ENCODE measurements around the gene NAPA. TPM values are rescaled to one million over a fixed set of nuclear protein-coding genes. Genes with fewer than 3 reads are reported as not detected.

NAPA gene
- total and polyA plus RNA-seq, 10 of the 15 experiments (the other 5 are each of a cell fraction or from before 2014, with no cell fraction given): 8.2 to 193 (median 102) TPM

- TF ChIP-seq SMC3 (IDR thresholded peaks at IDR 0.05; ENCODE audit: borderline replicate concordance, low read length) (peak; percentile 49; the same call in 1 of the 2 replicates), ZNF207 (IDR thresholded peaks at IDR 0.05; ENCODE audit: borderline replicate concordance) (peak; percentile 69; the same call in 1 of the 2 replicates), STAT3 (IDR thresholded peaks at IDR 0.05; ENCODE audit: low read depth, low read length) (no peak), RFX5 (IDR thresholded peaks at IDR 0.05; ENCODE audit: low read depth, low read length) (no peak), E2F4 (IDR thresholded peaks at IDR 0.05; ENCODE audit: low read depth, low read length) (0 out of 2 replicates have a peak, but pooled peaks have one; percentile 6), CEBPB (IDR thresholded peaks at IDR 0.05; ENCODE audit: borderline replicate concordance in 1 of 2, low read depth in 2 of 2, low read length in 2 of 2) (peak in 1 of 2 experiments; percentile 15; a peak in 1 of 4 replicates), MLLT1 (IDR thresholded peaks at IDR 0.05) (peak; percentile 21; the same call in 1 of the 2 replicates), SIX5 (IDR thresholded peaks at IDR 0.05; ENCODE audit: low read depth, low read length, severe bottlenecking) (peak; percentile 84), ZBED1 (IDR thresholded peaks at IDR 0.05; ENCODE audit: borderline replicate concordance) (no peak), CTCF (IDR thresholded peaks at IDR 0.05 in 2 of 3, conservative IDR thresholded peaks at IDR 0.05 in 1 of 3; ENCODE audit: control insufficient read depth in 2 of 3, extremely low read depth in 1 of 3, insufficient read depth in 1 of 3, low read depth in 3 of 3, low read length in 3 of 3) (peak; percentile 87 to 99 (median 97)), GABPA (IDR thresholded peaks at IDR 0.05; ENCODE audit: low read depth) (no peak), ZNF687 (IDR thresholded peaks at IDR 0.05) (peak; percentile 24; the same call in 1 of the 2 replicates), RAD21 (IDR thresholded peaks at IDR 0.05; ENCODE audit: insufficient read depth, low read depth, low read length) (peak; percentile 66), CHD1 (IDR thresholded peaks at IDR 0.05; ENCODE audit: low read depth, low read length) (0 out of 2 replicates have a peak, but pooled peaks have one; percentile 68), ATF2 (IDR thresholded peaks at IDR 0.05; ENCODE audit: low read length) (no peak), MXI1 (IDR thresholded peaks at IDR 0.05; ENCODE audit: low read depth, low read length) (no peak; the same call in 1 of the 2 replicates), YBX1 (IDR thresholded peaks at IDR 0.05) (no peak), SMAD1 (IDR thresholded peaks at IDR 0.05; ENCODE audit: low read depth, partially characterized antibody) (peak; percentile 24)
Observed at GRCh38 chr19:47483800-47484690, 30.8 kb downstream of the NAPA start, which contains the start of gene KPTN (continued).

All from GM12878 (cell line).